Body of pancreas (tissue), 4 donors: ENCODE measurements around the gene SUSD5. TPM values are rescaled to one million over a fixed set of nuclear protein-coding genes. Genes with fewer than 3 reads are reported as not detected.

Source experiments
- ATAC-seq: fragments of 150-250 bp; one replicate; pipeline ENCODE4 v1.9.1; 2016
- DNase-seq, 4 donors: peaks; one replicate each; pipeline ENCODE4 v3.0.0-alpha.2; 2019
- H3K27ac ChIP-seq, 4 donors: fragments of 200-600 bp; sonication (generic); 1 replicate in 3 of 4; 2 replicates in 1 of 4; pipeline versions ENCODE4 v1.5.1 to v1.6.1; 2016 to 2019; ENCODE audit warnings: mild to moderate bottlenecking in 1 of 4, mixed read lengths in 1 of 4, moderate library complexity in 1 of 4
- H3K27me3 ChIP-seq, 2 donors: fragments of 200-600 bp; sonication (generic); one replicate each; pipeline ENCODE4 v1.6.0; 2016; ENCODE audit warnings: mild to moderate bottlenecking in 1 of 2
- H3K36me3 ChIP-seq, 2 donors: fragments of 200-600 bp; sonication (generic); replicated peaks in 1 of 2; 2 replicates each; pipeline ENCODE4 v1.5.1; 2016; ENCODE audit warnings: low read depth in 2 of 2; ENCODE audit not compliant: insufficient read depth in 1 of 2
- H3K4me1 ChIP-seq: fragments of 200-600 bp; sonication (generic); one replicate; pipeline ENCODE4 v1.6.0; 2016
- H3K4me3 ChIP-seq, 2 donors: fragments of 200-600 bp; sonication (generic); 1 replicate in 1 of 2; 2 replicates in 1 of 2; pipeline ENCODE4 v1.5.1; 2016 to 2019
- H3K9me3 ChIP-seq, 3 donors: fragments of 200-600 bp; sonication (generic); 1 replicate in 2 of 3; 2 replicates in 1 of 3; pipeline ENCODE4 v1.5.1; 2016
- CTCF ChIP-seq, 7 experiments: fragments of 450-650 bp in 4 of 7; fragments of 200-600 bp in 3 of 7; sonication (generic) in 3 of 7; IDR thresholded peaks; one replicate each; pipeline ENCODE4 v1.5.1; 2016 to 2019; ENCODE audit warnings: antibody characterized with exemption in 7 of 7
- POLR2A ChIP-seq, 3 donors: fragments of 450-650 bp; IDR thresholded peaks; one replicate each; pipeline ENCODE4 v1.6.1; 2016; ENCODE audit warnings: antibody characterized with exemption in 3 of 3, mild to moderate bottlenecking in 2 of 3
- WGBS, 2 donors: methylation state at CpG; one replicate each; pipeline ENCODE4 v1.1.5; 2017; 5-methylcytosine and 5-hydroxymethylcytosine counted together
- intact Hi-C: fragments of 100-400 bp; cut with DNase I; formaldehyde crosslinking; loops from one replicate; pipeline ENCODE4 v1.15.1; 2023
- total RNA-seq, 2 donors: library from RNA; depleted of rRNA; stranded (reverse); fragments of >200 nt; gene quantifications; one replicate each; pipeline ENCODE4 v1.1.0, GENCODE V29; 2016

The SUSD5 gene
- total RNA-seq = 1 to 10 TPM in 1 of 2 donors, not detected in 1; 1.8 TPM

DNA sequence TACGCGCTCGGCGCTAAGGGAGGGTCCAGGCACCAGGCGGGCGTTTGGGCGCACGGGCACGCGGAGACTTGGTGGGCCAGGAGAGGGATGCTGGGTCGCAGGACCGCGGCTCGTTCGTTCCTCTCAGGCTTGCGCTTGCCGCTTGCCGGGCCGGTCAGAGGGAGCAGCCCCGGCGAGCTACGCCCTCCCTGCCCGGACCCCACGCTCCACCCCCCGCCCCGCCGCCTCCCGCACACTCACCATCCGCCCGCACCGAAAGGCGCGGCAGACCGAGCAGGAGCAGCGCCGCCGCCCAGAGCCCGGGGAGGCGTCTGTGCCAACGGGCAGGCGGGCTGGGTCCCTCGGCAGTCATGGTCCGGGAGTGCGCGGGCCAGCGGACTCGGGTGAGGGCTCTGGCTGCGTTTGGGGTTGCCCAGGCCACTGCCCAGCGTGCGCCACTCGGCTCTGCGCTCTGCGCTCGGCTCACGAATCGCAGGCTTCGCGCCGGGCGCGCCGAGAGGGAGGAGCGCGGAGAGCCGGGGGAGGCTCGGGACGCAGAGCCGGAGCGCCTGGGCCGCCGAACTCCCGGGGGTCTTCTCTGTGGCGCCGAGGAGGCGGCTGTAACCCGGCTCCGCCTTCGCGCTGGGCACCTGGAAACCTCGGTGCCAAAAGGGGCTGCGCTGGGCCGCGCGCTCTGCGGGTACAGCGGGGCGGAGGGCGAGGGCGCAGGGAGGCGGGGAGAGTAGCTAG lies at the start of gene SUSD5:
TSS of gene SUSD5 (minus strand) at position 365 of the 729 bp plus-strand sequence. CDS start at position 352, 13 bp downstream.
- WGBS, 2 donors = 0 to 1% methylated on average over 10 to 73 of the region's 90 CpGs
- H3K36me3 ChIP-seq = no peaks in the 10 kb centered on the region
- no peak for DNase-seq
- no peak within 1 kb of the TSS for H3K4me3 ChIP-seq
- H3K27me3 ChIP-seq = peaks cover 0 to 5% of the 10 kb centered on the region in 2 donors
- intact Hi-C loops = no loop called here
- ATAC-seq = no peak
- no peaks in the 10 kb centered on the region for H3K9me3 ChIP-seq
- H3K4me1 ChIP-seq = peaks cover 15% of the 10 kb centered on the region
- TF ChIP-seq POLR2A (IDR thresholded peaks at IDR 0.05) (no peak), CTCF (IDR thresholded peaks at IDR 0.05) (no peak)
- no peak within 1 kb of the TSS for H3K27ac ChIP-seq

DNA sequence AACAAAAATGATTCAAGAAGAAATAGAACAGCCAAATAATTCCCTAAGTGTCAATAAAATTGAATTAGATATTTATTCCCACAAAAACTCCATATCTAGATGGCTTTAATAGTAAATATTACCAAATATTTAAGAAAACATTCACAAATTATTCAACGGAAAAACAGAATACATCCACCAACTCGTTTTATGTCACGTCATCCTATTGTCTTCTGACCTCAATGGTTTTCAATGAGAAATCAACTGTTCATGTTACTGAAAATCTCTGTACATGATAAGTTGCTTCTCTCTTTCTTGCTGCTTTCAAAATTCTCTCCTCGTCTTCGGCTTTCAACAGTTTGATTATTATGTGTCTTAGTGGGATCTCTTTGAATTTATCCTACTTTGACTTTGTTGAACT lies 41.5 kb upstream of the SUSD5 start:
- WGBS, 2 donors = 76 to 77% methylated on average over 5 of the region's 5 CpGs
- no peaks in the 10 kb centered on the region for H3K4me1 ChIP-seq
- ATAC-seq = no peak

DNA sequence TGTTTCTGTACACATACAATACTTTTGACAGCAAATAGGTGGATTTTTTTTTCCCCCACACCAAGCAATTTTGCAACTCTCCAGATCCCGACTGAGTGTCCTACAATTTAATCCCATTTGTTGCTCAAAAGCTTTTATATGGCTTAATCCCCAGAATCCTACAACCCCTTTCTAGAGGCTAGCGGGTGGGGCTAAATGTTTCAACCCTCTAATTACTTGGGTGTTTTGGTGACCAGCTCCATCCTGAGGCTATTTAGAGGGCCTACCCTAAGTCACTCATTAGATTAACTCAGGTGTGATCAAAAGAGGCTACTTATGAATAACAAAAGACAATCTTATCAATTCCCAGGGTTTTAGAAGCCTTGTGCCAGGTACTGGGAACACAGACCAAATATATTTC lies 37.6 kb upstream of the SUSD5 start:
- H3K4me1 ChIP-seq = no peaks in the 10 kb centered on the region
- no peaks in the 10 kb centered on the region for H3K27me3 ChIP-seq
- no peak overlapping the region for H3K4me3 ChIP-seq
- ATAC-seq (no peak), DNase-seq (no peak)
- 78 to 93% methylated on average over 2 of the region's 2 CpGs for WGBS, 2 donors
- intact Hi-C loops = no loop called here
- H3K9me3 ChIP-seq = no peaks in the 10 kb centered on the region
- TF ChIP-seq CTCF (IDR thresholded peaks at IDR 0.05) (no peak), POLR2A (IDR thresholded peaks at IDR 0.05) (no peak)
- H3K36me3 ChIP-seq = no peaks in the 10 kb centered on the region
- H3K27ac ChIP-seq = no peak overlapping the region

More for the DNA sequence above, 41.5 kb upstream of the SUSD5 start:
- no peak for DNase-seq
- TF ChIP-seq CTCF (IDR thresholded peaks at IDR 0.05) (no peak), POLR2A (IDR thresholded peaks at IDR 0.05) (no peak)
- Histone ChIP-seq H3K4me3 (no peak overlapping the region), H3K36me3 (no peaks in the 10 kb centered on the region), H3K27ac (no peak overlapping the region), H3K9me3 (no peaks in the 10 kb centered on the region), H3K27me3 (no peaks in the 10 kb centered on the region)
- intact Hi-C loops = no loop called here

GRCh38 chr3:33250712-33251111 lies 32.1 kb upstream of the SUSD5 start:
- no peaks in the 10 kb centered on the region for H3K9me3 ChIP-seq
- no peak for TF ChIP-seq CTCF (IDR thresholded peaks at IDR 0.05)
- TF ChIP-seq POLR2A (IDR thresholded peaks at IDR 0.05) = no peak
- 45 to 53% methylated on average over 1 of the region's 1 CpG for WGBS, 2 donors
- H3K36me3 ChIP-seq = no peaks in the 10 kb centered on the region
- no peak for ATAC-seq
- DNase-seq = no peak
- H3K27ac ChIP-seq = no peak overlapping the region
- no peak overlapping the region for H3K4me3 ChIP-seq
- no peaks in the 10 kb centered on the region for H3K4me1 ChIP-seq
- no peaks in the 10 kb centered on the region for H3K27me3 ChIP-seq
- intact Hi-C loops = no loop called here

DNA sequence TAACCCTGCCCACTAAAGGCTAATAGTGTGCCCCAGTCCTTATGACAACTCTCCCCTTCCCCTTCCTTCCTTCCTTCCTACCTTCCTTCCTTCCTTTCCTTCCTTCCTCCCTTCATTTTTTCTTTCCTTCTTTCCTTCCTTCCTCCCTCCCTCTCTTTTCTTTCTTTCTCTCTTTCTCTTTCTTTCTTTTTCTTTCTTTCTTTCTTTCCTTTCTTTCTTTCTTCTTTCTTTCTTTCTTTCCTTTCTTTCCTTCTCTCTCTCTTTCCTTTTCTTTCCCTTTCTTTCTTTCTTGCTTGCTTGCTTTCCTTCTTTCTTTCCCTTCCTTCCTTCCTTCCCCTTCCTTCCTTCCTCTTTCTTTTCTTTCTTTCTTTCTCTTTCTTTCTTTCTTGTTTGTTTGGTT lies 28.2 kb upstream of the SUSD5 start:
- Histone ChIP-seq H3K27me3 (no peaks in the 10 kb centered on the region), H3K9me3 (no peaks in the 10 kb centered on the region), H3K4me3 (no peak overlapping the region), H3K36me3 (no peaks in the 10 kb centered on the region), H3K4me1 (no peaks in the 10 kb centered on the region), H3K27ac (no peak overlapping the region)
- no peak for ATAC-seq
- no peak for DNase-seq
- TF ChIP-seq POLR2A (IDR thresholded peaks at IDR 0.05) = no peak
- no peak for TF ChIP-seq CTCF (IDR thresholded peaks at IDR 0.05)
- intact Hi-C loops = no loop called here
